Colonic mucosa (tissue), 4 donors: ENCODE measurements around the gene POLDIP2. TPM values are rescaled to one million over a fixed set of nuclear protein-coding genes. Genes with fewer than 3 reads are reported as not detected.

Experiments
- DNase-seq: peaks from one replicate; pipeline ENCODE4 v3.0.0-alpha.2; 2020
- H3K27ac ChIP-seq: fragments of 200-600 bp; one replicate; pipeline ENCODE4 v1.8.0; 2021
- H3K27me3 ChIP-seq: fragments of 200-600 bp; one replicate; pipeline ENCODE4 v1.8.0; 2021
- H3K36me3 ChIP-seq: fragments of 200-600 bp; one replicate; pipeline ENCODE4 v1.8.0; 2021
- H3K4me1 ChIP-seq: fragments of 200-600 bp; one replicate; pipeline ENCODE4 v1.8.0; 2021; ENCODE audit warnings: mild to moderate bottlenecking
- H3K4me3 ChIP-seq: fragments of 200-600 bp; one replicate; pipeline ENCODE4 v1.8.0; 2021
- H3K9ac ChIP-seq, 2 donors: one replicate each; pipeline ENCODE4 v1.7.0; 2013; ENCODE audit warnings: control low read depth in 2 of 2, low read depth in 2 of 2, low read length in 2 of 2
- H3K9me3 ChIP-seq: fragments of 200-600 bp; one replicate; pipeline ENCODE4 v1.8.0; 2021
- CTCF ChIP-seq: fragments of 200-600 bp; IDR thresholded peaks from one replicate; pipeline ENCODE4 v1.8.0; 2022; ENCODE audit warnings: antibody characterized with exemption, mild to moderate bottlenecking
- intact Hi-C: fragments of 100-400 bp; cut with DNase I; formaldehyde crosslinking; loops from one replicate; pipeline ENCODE4 v1.14.1; 2022
- total RNA-seq, 2 donors: library from RNA; stranded (reverse); fragmentation: NEBNext Ultra II Directional in 1 of 2; extraction: Animal tissue kit (Norgen Biotek cat#: 25700) in 1 of 2; gene quantifications; one replicate each; pipeline ENCODE4 v1.2.1, GENCODE V29; 2021
- donor health status: healthy.
- donor health status: DM: no; HTN: no; CAD: no.
- donor health status: DM: no; HTN: no; CAD: no.

Gene POLDIP2
- total RNA-seq, 2 donors from 2014 or later: 80.3 to 132 TPM

GRCh38 chr17:28384281-28385036 lies 27.1 kb upstream of the POLDIP2 start:
- peak overlapping the region; percentile 41 to 63 for H3K9ac ChIP-seq
- peaks cover 7% of the 10 kb centered on the region for H3K27me3 ChIP-seq
- H3K9me3 ChIP-seq: no peaks in the 10 kb centered on the region
- H3K27ac ChIP-seq: peak overlapping the region; percentile 51
- intact Hi-C loops: loop anchor here (5.0 kb wide), 1 partner anchor 33 kb away; no protein-coding TSS in a partner anchor
- TF ChIP-seq CTCF: no peak
- DNase-seq: peak; percentile 84
- H3K36me3 ChIP-seq: no peaks in the 10 kb centered on the region
- H3K4me1 ChIP-seq: no peaks in the 10 kb centered on the region
- peak overlapping the region; percentile 72 for H3K4me3 ChIP-seq

GRCh38 chr17:28381141-28381825 lies 24.0 kb upstream of the POLDIP2 start:
- intact Hi-C loops: loop anchor here (5.0 kb wide), 1 partner anchor 36 kb away; no protein-coding TSS in a partner anchor
- peak; percentile 54 for DNase-seq

GRCh38 chr17:28379814-28380801 lies 22.8 kb upstream of the POLDIP2 start:
- Histone ChIP-seq H3K9ac (no peak overlapping the region), H3K27me3 (peaks cover 7% of the 10 kb centered on the region), H3K36me3 (no peaks in the 10 kb centered on the region), H3K9me3 (no peaks in the 10 kb centered on the region), H3K4me3 (no peak overlapping the region), H3K27ac (no peak overlapping the region), H3K4me1 (no peaks in the 10 kb centered on the region)
- no peak for TF ChIP-seq CTCF
- intact Hi-C loops: loop anchor here (5.0 kb wide), 1 partner anchor 37 kb away; no protein-coding TSS in a partner anchor
- no peak for DNase-seq

More at GRCh38 chr17:28381141-28381825, 24.0 kb upstream of the POLDIP2 start:
- no peak overlapping the region for H3K9ac ChIP-seq
- no peak overlapping the region for H3K27ac ChIP-seq
- peak; percentile 26 for TF ChIP-seq CTCF
- peaks cover 7% of the 10 kb centered on the region for H3K27me3 ChIP-seq
- no peaks in the 10 kb centered on the region for H3K4me1 ChIP-seq
- peak overlapping the region; percentile 19 for H3K4me3 ChIP-seq
- no peaks in the 10 kb centered on the region for H3K9me3 ChIP-seq
- H3K36me3 ChIP-seq: no peaks in the 10 kb centered on the region

GRCh38 chr17:28372945-28373274 lies 15.6 kb upstream of the POLDIP2 start:
- intact Hi-C loops: no loop called here
- no peak for DNase-seq
- Histone ChIP-seq H3K27me3 (peaks cover 16% of the 10 kb centered on the region), H3K4me3 (no peak overlapping the region), H3K9ac (no peak overlapping the region), H3K9me3 (no peaks in the 10 kb centered on the region), H3K4me1 (peaks cover 4% of the 10 kb centered on the region), H3K27ac (no peak overlapping the region), H3K36me3 (no peaks in the 10 kb centered on the region)
- TF ChIP-seq CTCF: no peak
